Dendritic cell treated with granulocyte-macrophage colony-stimulating factor and Interleukin-4, amounts not matched to agents 40 ng/mL and 50 ng/mL, for 4 days (primary cell): ENCODE measurements around the gene APOL6.
A peak's percentile ranks its signal among the peaks of the same experiment; 100 is the strongest.

Experiments used
- H3K27ac Mint-ChIP-seq: one replicate; pipeline ENCODE4 v1.8.0; 2022; ENCODE audit warnings: mild to moderate bottlenecking, mixed read lengths
- H3K27me3 Mint-ChIP-seq: one replicate; pipeline ENCODE4 v1.8.0; 2022; ENCODE audit warnings: mild to moderate bottlenecking, mixed read lengths
- H3K36me3 Mint-ChIP-seq: one replicate; pipeline ENCODE4 v1.8.0; 2022; ENCODE audit warnings: low read depth, mixed read lengths
- H3K4me1 Mint-ChIP-seq: one replicate; pipeline ENCODE4 v1.8.0; 2022; ENCODE audit warnings: low read depth, mixed read lengths
- H3K4me3 Mint-ChIP-seq: one replicate; pipeline ENCODE4 v1.8.0; 2022; ENCODE audit warnings: mild to moderate bottlenecking, moderate library complexity, mixed read lengths
- H3K9me3 Mint-ChIP-seq: one replicate; pipeline ENCODE4 v1.8.0; 2022; ENCODE audit warnings: mixed read lengths
- intact Hi-C: fragments of 100-400 bp; cut with micrococcal nuclease; formaldehyde crosslinking; loops from one replicate; pipeline ENCODE4 v1.15.0; 2022

The APOL6 gene, protein sequence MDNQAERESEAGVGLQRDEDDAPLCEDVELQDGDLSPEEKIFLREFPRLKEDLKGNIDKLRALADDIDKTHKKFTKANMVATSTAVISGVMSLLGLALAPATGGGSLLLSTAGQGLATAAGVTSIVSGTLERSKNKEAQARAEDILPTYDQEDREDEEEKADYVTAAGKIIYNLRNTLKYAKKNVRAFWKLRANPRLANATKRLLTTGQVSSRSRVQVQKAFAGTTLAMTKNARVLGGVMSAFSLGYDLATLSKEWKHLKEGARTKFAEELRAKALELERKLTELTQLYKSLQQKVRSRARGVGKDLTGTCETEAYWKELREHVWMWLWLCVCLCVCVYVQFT

DNA sequence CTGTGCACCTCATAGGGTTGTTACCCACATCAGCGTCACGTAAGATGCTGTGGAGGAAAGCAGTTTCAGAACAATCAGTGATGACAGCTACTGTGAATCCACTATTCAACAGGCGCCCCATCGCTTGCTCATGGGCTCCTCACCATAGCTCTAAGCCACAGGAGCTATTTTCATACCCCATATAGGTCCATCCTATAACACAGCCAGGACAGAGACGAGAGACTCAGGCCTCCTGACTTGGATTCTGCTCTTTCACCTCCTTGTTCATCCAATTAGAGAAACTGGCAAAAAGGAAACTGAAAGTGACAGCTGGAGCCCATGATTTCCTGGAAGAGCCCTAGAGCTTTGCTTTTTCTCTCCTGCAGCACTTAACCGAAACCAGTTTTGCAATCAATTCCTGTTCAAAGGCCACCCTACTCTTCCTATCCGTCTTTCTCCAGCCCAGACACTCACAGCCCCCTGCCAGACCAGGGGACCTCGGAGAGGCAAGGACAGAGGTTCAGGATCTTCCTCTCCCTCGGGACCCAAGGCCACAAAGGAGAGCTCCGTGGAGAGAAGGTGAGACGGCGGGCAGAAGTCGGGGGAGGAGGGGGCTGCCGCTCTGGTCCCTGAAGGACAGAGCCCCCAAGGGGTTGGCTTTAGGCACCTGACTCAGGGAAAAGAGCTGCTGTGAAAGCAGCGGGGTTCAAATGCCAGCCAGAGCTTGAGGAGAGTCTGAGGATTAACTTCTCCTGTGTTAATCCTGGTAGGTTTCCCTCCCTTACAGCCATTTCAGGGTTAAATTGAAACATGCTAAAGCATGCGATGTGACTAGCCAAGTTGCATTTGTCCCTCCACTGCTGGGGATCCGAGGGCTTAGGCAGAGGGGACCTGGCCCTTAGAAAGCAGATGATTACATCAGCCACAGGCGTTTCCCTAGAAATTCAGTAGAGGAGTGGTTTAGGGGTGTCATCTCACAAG is at the start of gene APOL6:
Gene APOL6, plus strand, starts transcription at position 381 of the 960 bp plus-strand sequence. CDS start 7,980 bp downstream, outside the sequence.
- peak within 1 kb of the TSS; percentile 98 for H3K27ac Mint-ChIP-seq
- H3K4me1 Mint-ChIP-seq, result peaks cover 37% of the 10 kb centered on the region
- H3K36me3 Mint-ChIP-seq, result peaks cover 21% of the 10 kb centered on the region
- peak within 1 kb of the TSS; percentile 97 for H3K4me3 Mint-ChIP-seq
- H3K27me3 Mint-ChIP-seq, result no peaks in the 10 kb centered on the region
- H3K9me3 Mint-ChIP-seq, result peaks cover 5% of the 10 kb centered on the region
- intact Hi-C loops, result no loop called here

DNA sequence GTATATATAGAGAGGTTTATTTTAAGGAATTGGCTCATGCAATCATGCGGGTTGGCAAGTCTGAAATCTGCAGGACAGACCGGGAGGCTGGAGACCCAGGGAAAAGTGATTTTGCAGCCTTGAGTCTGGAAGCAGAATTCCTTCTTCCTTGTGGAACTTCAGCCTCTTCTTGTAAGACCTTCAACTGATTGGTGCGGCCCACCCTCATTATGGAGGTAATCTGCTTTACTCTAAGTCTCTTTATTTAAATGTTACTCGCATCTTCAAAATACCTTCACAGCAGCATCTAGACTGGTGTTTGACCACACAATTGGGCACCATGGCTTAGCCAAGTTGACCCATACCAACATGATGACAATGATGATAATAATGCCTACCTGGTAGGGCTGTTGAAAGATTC is 48.9 kb upstream of the APOL6 start:
- Mint-ChIP-seq H3K27ac (no peak overlapping the region), H3K36me3 (no peaks in the 10 kb centered on the region), H3K27me3 (peaks cover 7% of the 10 kb centered on the region), H3K4me3 (no peak overlapping the region), H3K9me3 (no peaks in the 10 kb centered on the region), H3K4me1 (peaks cover 14% of the 10 kb centered on the region)
- intact Hi-C loops, result no loop called here

DNA sequence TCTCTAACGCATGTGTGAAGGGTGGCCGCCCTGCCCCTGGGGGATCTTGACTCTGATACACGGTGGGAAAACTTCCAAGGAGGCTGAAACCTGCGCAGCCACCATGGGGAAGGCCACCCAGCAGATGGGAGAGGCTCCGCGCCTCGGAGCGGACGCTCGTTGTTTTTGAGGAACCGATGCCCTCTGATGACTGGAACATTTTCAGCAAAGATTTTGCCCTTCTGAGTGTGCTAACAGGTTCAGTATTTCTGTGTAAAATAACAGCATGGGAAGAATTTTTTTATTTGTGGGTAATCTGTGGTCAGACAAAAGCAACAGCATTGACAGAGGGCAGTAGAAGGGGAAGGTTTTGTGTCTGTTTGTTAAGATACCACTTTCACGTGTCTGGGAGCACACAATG is 47.8 kb upstream of the APOL6 start:
- no peak overlapping the region for H3K27ac Mint-ChIP-seq
- H3K36me3 Mint-ChIP-seq, result no peaks in the 10 kb centered on the region
- intact Hi-C loops, result loop anchor here (5.0 kb wide), 1 partner anchor 248 kb away; no protein-coding TSS in a partner anchor
- peaks cover 10% of the 10 kb centered on the region for H3K4me1 Mint-ChIP-seq
- H3K27me3 Mint-ChIP-seq, result peaks cover 7% of the 10 kb centered on the region
- no peak overlapping the region for H3K4me3 Mint-ChIP-seq
- no peaks in the 10 kb centered on the region for H3K9me3 Mint-ChIP-seq

DNA sequence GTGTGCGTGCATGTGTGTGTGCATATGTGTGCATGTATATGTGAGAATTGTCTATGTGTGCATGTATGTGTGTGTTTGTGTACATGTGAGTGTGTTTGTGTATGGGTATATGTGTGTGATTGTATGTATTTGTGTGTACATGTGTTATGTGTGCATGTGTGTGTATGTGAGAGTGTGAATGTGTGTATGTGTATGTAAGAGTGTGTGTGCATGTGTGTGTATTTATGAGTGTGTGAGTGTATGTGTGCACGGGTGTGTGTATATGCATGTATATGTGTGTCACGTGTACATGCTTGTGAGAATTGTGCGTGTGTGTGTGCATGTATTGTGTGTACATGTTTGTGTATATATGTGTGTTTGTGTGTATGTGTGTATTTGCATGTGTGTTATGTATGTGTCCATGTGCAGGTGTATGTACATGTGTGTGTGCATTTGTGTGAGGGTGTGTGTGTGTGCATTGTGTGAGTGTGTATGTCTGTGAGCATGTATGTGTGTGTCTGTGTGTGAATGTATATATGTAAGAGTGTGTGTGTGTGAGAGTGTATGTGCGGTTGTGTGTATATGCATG is 47.1 kb upstream of the APOL6 start:
- H3K27me3 Mint-ChIP-seq, result peaks cover 9% of the 10 kb centered on the region
- H3K9me3 Mint-ChIP-seq, result no peaks in the 10 kb centered on the region

DNA sequence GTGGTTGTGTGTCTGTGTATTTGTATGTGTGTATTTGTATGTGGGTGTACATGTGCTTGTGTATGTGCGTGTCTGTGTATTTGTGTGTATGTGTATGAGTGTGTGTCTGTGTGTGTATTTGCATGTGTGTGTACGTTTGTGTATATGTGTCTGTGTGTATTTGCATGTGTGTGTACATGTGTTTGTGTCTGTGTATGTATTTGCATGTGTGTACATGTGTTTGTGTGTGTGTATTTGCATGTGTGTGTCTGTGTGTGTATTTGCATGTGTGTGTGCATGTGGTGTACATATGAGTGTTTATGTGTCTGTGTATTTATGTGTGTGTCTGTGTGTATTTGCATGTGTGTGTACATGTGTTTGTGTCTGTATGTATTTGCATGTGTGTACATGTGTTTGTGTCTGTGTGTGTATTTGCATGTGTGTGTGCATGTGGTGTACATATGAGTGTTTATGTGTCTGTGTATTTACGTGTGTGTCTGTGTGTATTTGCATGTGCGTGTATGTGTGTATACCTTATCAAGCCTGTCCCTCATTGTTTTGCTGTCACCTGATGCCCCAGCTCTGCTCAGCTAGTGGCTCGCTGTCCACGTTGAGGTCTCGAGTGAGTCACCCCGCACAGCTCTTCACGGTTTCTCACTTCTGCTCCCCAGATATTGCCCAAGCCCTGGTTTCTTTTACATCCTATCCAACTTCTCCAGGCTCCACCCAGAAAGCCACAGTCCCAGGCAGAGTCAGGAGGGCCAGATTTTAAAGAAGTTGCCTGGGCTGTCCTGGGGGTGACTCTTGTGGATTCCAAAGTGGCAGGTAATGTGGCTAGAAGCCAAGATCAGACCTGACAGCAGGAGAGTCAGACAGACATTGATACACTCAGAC is 46.3 kb upstream of the APOL6 start:
- no peaks in the 10 kb centered on the region for H3K36me3 Mint-ChIP-seq
- H3K4me3 Mint-ChIP-seq, result no peak overlapping the region
- intact Hi-C loops, result loop anchor here (5.0 kb wide), 1 partner anchor 250 kb away; no protein-coding TSS in a partner anchor
- H3K27ac Mint-ChIP-seq, result no peak overlapping the region
- H3K27me3 Mint-ChIP-seq, result peaks cover 12% of the 10 kb centered on the region
- H3K4me1 Mint-ChIP-seq, result peaks cover 19% of the 10 kb centered on the region
- H3K9me3 Mint-ChIP-seq, result no peaks in the 10 kb centered on the region

More for the DNA sequence above, 47.1 kb upstream of the APOL6 start:
- intact Hi-C loops, result loop anchor here (5.0 kb wide), 1 partner anchor 249 kb away; no protein-coding TSS in a partner anchor
- Mint-ChIP-seq H3K4me3 (no peak overlapping the region), H3K4me1 (peaks cover 13% of the 10 kb centered on the region), H3K36me3 (no peaks in the 10 kb centered on the region), H3K27ac (no peak overlapping the region)

DNA sequence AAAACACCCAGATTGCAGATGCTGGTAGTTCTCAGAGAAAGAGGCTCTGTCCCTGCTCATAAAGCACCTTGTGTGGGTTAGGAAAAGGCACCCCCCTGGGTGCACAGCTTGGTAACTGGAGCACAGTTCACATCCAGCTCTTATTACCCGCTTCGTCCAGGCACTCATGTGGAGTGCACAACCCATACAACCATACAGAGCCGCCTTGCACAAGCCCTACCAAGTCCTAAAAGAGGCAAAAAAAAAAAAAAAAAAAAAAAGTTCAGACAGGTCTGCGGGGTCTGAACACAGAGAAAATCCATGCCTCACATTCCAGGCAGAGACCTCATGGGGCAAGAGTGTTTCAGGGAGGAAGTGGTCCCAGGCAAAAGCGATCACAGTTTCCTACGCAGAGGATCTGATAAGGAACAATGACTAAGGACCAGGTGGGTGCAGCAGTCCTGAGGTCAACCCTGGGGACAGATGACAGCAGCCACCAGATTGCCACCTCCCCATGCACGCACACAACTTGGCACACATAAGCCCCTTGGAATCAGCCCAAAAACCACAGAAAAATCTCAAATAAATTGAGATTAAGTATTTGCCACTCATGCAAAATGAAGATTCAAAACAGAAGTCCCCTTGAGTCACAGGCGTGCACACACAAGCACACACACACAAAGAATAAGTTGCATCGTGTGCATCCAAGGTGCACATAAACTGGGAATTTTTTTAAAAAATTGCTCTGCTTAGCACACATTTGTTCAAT is 43.5 kb upstream of the APOL6 start:
- no peaks in the 10 kb centered on the region for H3K9me3 Mint-ChIP-seq
- peaks cover 22% of the 10 kb centered on the region for H3K27me3 Mint-ChIP-seq
- H3K4me3 Mint-ChIP-seq, result no peak overlapping the region
- peaks cover 33% of the 10 kb centered on the region for H3K4me1 Mint-ChIP-seq
- H3K36me3 Mint-ChIP-seq, result no peaks in the 10 kb centered on the region
- intact Hi-C loops, result loop anchor here (5.0 kb wide), 1 partner anchor 252 kb away; no protein-coding TSS in a partner anchor
- no peak overlapping the region for H3K27ac Mint-ChIP-seq

DNA sequence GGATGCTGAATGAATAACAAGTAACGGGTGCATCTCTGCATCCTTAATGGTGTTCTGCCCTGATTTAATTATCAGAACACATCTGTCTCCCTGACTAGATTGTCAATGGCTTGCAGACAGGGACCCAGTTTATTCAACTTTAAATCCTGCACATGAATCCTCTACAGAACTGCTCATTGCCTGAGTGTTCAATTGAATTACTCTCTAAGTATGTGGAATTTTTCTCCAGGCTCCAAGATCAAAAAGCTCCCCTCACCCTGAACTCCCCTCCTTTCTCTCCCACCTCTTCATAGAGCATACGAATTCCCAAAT is 42.9 kb upstream of the APOL6 start:
- Mint-ChIP-seq H3K9me3 (no peaks in the 10 kb centered on the region), H3K36me3 (no peaks in the 10 kb centered on the region), H3K4me3 (no peak overlapping the region), H3K4me1 (peaks cover 38% of the 10 kb centered on the region), H3K27ac (no peak overlapping the region), H3K27me3 (peaks cover 26% of the 10 kb centered on the region)
- intact Hi-C loops, result no loop called here

DNA sequence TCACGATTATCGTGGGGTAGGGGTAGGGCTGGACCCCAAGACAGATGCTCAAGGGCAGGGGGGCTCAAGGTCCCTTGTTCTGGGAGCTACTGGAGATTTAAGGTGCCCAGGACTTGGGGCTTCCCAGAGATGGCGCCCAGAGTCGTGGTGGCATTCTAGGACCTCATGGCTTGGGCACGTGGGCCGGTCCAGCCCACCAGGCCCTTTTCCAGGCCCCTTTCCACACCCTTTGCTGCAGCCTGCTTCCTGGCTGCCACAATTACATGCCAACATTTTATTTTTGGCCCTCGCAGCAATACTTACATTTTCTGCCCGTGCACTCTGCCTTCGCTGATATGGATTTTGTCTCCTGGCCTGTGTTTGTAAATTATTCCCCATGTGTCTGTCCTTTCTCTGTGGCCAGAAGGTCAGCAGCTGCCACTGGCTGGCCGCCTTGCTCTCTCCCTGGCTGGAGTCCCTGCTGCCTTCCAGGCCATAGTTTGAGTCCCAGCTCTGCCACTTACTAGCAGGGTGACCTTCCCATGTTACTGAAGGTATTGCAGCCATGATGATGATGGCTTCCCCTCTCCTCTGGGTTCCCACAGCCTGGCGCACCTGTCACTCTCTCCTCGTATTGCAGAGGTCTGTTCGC is 42.3 kb upstream of the APOL6 start:
- no peaks in the 10 kb centered on the region for H3K9me3 Mint-ChIP-seq
- H3K4me1 Mint-ChIP-seq, result peaks cover 38% of the 10 kb centered on the region
- H3K36me3 Mint-ChIP-seq, result no peaks in the 10 kb centered on the region
- H3K27ac Mint-ChIP-seq, result no peak overlapping the region
- intact Hi-C loops, result no loop called here
- H3K27me3 Mint-ChIP-seq, result peaks cover 33% of the 10 kb centered on the region
- no peak overlapping the region for H3K4me3 Mint-ChIP-seq

DNA sequence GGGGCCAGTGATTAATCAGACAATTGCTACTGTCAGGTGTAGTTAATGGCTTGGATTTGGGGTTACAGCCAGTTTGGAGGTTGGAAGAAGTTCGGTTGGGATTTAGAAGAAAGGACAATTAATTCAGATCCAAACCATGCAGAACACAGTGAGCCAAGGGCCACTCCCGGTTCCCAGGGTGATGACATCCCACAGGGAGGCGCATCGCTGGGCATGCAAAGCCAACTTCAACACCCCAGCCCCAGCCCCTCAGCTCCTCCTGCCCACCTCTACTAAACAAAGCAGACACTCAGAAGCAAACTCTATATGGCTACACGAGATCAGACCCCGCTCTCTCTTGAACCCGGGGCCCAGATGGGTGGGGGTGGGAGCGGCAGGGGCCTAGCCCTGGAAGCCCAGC is 41.3 kb upstream of the APOL6 start:
- no peaks in the 10 kb centered on the region for H3K9me3 Mint-ChIP-seq
- peaks cover 33% of the 10 kb centered on the region for H3K27me3 Mint-ChIP-seq
- H3K36me3 Mint-ChIP-seq, result no peaks in the 10 kb centered on the region
- H3K27ac Mint-ChIP-seq, result no peak overlapping the region
- H3K4me1 Mint-ChIP-seq, result peaks cover 45% of the 10 kb centered on the region
- intact Hi-C loops, result no loop called here
- no peak overlapping the region for H3K4me3 Mint-ChIP-seq

DNA sequence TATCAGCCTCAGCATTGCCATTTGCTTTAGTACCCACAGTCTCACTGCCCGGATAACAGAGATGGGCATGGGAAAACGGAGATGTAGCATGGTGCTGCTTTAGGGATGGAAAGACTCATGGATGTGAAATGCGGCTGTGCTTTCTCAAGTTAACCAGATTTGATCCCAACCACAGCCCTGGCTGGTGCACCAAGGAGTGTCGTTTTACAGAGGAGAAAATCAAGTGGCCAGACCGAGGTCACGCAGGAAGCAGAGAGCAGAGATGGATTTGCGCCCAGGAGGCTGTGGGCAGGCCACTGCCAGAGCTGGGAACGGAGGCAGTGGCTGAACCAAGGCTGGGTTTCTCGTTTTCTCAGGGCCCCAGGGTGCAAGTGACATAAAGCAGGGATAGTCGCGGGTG is 40.2 kb upstream of the APOL6 start:
- no peak overlapping the region for H3K4me3 Mint-ChIP-seq
- H3K4me1 Mint-ChIP-seq, result peaks cover 57% of the 10 kb centered on the region
- H3K9me3 Mint-ChIP-seq, result no peaks in the 10 kb centered on the region
- H3K27me3 Mint-ChIP-seq, result peaks cover 33% of the 10 kb centered on the region
- intact Hi-C loops, result no loop called here
- H3K27ac Mint-ChIP-seq, result no peak overlapping the region
- no peaks in the 10 kb centered on the region for H3K36me3 Mint-ChIP-seq

DNA sequence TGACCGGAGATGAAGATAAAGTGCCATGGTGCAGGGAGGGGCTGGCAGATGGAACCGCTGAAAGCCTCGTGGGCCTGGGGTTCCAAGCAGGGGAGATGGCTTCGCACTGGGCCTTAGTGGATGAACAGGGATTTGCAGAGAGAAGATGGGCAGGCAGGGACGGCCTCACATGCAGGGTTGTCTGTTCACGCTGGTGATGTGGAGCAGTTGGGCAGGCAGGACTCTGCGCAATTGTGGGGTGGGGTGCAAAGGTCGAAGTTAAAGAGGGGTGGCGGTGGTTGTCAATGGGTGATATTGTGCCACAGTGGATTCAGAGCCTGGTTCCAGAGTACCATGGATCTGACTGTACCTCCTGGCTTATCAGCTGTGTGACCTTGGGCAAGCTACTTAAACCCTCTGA is 39.0 kb upstream of the APOL6 start:
- no peak overlapping the region for H3K4me3 Mint-ChIP-seq
- H3K9me3 Mint-ChIP-seq, result no peaks in the 10 kb centered on the region
- peaks cover 33% of the 10 kb centered on the region for H3K27me3 Mint-ChIP-seq
- H3K27ac Mint-ChIP-seq, result no peak overlapping the region
- intact Hi-C loops, result no loop called here
- peaks cover 57% of the 10 kb centered on the region for H3K4me1 Mint-ChIP-seq
- no peaks in the 10 kb centered on the region for H3K36me3 Mint-ChIP-seq

DNA sequence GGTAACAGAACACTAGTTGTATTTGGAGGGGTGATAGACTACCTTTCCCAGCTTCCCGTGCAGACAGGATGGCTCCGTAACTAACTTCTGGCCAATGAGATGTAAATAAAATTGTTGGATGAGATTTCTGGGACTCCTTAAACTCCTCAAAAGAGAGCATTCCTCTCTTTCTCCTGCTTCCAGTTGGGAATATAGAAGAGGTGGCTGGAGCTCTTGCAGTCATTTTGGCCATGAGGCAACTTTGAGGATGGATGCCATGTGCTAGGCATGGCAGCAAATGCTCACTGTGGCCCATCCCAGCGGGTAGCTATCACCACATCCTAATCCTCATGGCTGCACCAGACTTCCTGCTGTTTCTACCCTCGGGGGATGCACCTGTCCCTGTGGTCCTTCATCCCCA is 38.5 kb upstream of the APOL6 start:
- intact Hi-C loops, result no loop called here
- Mint-ChIP-seq H3K9me3 (no peaks in the 10 kb centered on the region), H3K4me3 (no peak overlapping the region), H3K4me1 (peaks cover 57% of the 10 kb centered on the region), H3K36me3 (no peaks in the 10 kb centered on the region), H3K27ac (no peak overlapping the region), H3K27me3 (peaks cover 34% of the 10 kb centered on the region)
